ENCODE results near the gene ENOX1. TPM values are rescaled to one million over a fixed set of nuclear protein-coding genes. Genes with fewer than 3 reads are reported as not detected.

ENOX1 gene
- total and polyA plus RNA-seq, 2 of the 8 experiments (the other 6 are each of a cell fraction or from before 2014, with no cell fraction given): 0.23 to 0.37 TPM

- Histone ChIP-seq H3K9ac (replicated peaks in 1 of 4; ENCODE audit: extremely low read depth in 1 of 4, low read depth in 3 of 4, low read length in 3 of 4) (no peak overlapping the region), H2AFZ (ENCODE audit: low read length) (no peak overlapping the region), H3K4me1 (replicated peaks in 1 of 4; ENCODE audit: control insufficient read depth in 3 of 4, insufficient read depth in 4 of 4, low read length in 3 of 4) (peaks cover 0 to 8% (median 1%) of the 10 kb centered on the region in 4 experiments; a peak in 2 of 7 replicates), H3K79me2 (ENCODE audit: control insufficient read depth in 1 of 2, insufficient read depth in 2 of 2, low read length in 2 of 2) (no peaks in the 10 kb centered on the region), H3K23ac (ENCODE audit: insufficient read length) (no peak overlapping the region), H2BK12ac (ENCODE audit: low read depth, low read length) (no peak overlapping the region), H3K36me3 (ENCODE audit: control insufficient read depth in 2 of 4, insufficient read depth in 4 of 4, low read length in 3 of 4) (no peaks in the 10 kb centered on the region), H3K18ac (ENCODE audit: extremely low read depth, low read length) (no peak overlapping the region), H3K14ac (ENCODE audit: insufficient read length) (no peak overlapping the region), H3K56ac (replicated peaks; ENCODE audit: insufficient read length, low read depth, low read length) (no peak overlapping the region), H3K79me1 (ENCODE audit: low read depth, low read length) (no peaks in the 10 kb centered on the region), H2BK120ac (replicated peaks; ENCODE audit: low read depth, low read length) (no peak overlapping the region), H2BK20ac (ENCODE audit: low read length) (no peak overlapping the region), H3K4me3 (ENCODE audit: extremely low read depth in 1 of 4, insufficient read depth in 2 of 4, low read depth in 3 of 4, low read length in 4 of 4) (no peak overlapping the region), H3K4ac (replicated peaks; ENCODE audit: insufficient read length, low read depth, low read length) (no peak overlapping the region), H4K8ac (ENCODE audit: extremely low read depth, insufficient read depth, low read length) (no peak overlapping the region), H4K5ac (ENCODE audit: insufficient read length, low read depth, low read length) (no peak overlapping the region), H3K27ac (ENCODE audit: low read depth, low read length) (no peak overlapping the region), H3K4me2 (ENCODE audit: insufficient read depth in 1 of 2, low read depth in 2 of 2, low read length in 2 of 2) (no peak overlapping the region), H2AK5ac (ENCODE audit: low read depth, low read length) (no peak overlapping the region), H3K27me3 (replicated peaks in 1 of 4; ENCODE audit: control insufficient read depth in 3 of 4, extremely low read depth in 1 of 4, insufficient read depth in 3 of 4, low read length in 3 of 4) (no peaks in the 10 kb centered on the region), H2BK5ac (ENCODE audit: low read depth, low read length) (no peak overlapping the region), H2BK15ac (ENCODE audit: low read length) (no peak overlapping the region), H4K20me1 (replicated peaks in 1 of 2; ENCODE audit: control insufficient read depth in 1 of 2, insufficient read depth in 2 of 2, low read length in 2 of 2) (no peaks in the 10 kb centered on the region), H3K9me3 (ENCODE audit: insufficient read depth in 2 of 2, low read depth in 1 of 2, low read length in 1 of 2) (no peaks in the 10 kb centered on the region), H4K91ac (replicated peaks; ENCODE audit: insufficient read length, low read length) (no peak overlapping the region), H3K23me2 (ENCODE audit: low read depth, low read length) (no peaks in the 10 kb centered on the region)
- DNase-seq (ENCODE audit: low read depth in 1 of 2, low spot score in 2 of 2) (no peak), FAIRE-seq (no peak)
- WGBS, 2 experiments (ENCODE audit: extremely low coverage in 1 of 2, insufficient coverage in 1 of 2, insufficient read length in 1 of 2, insufficient replicate concordance in 2 of 2, low coverage in 1 of 2, low lambda C conversion rate in 2 of 2, missing lambda C conversion rate in 1 of 2): 76% methylated on average over 2 of the region's 2 CpGs; no CpG with 5 or more reads in 1 of the 2 experiments
- CTCF ChIA-PET (ENCODE audit: partially characterized antibody): no interaction called here
- POLR2A ChIA-PET (ENCODE audit: partially characterized antibody): interaction anchor here (1.4 kb wide), 1 partner anchor 9 kb away, joined by 3 read pairs; no protein-coding TSS in a partner anchor
- TF ChIP-seq KDM1A (IDR thresholded peaks at IDR 0.05; ENCODE audit: borderline replicate concordance, low read length) (no peak), NRF1 (IDR thresholded peaks at IDR 0.05; ENCODE audit: low read depth, low read length) (no peak), RBBP5 (IDR thresholded peaks at IDR 0.05; ENCODE audit: borderline replicate concordance, low read depth, low read length) (no peak), TCF12 (IDR thresholded peaks at IDR 0.05; ENCODE audit: low read depth, low read length) (no peak), BRCA1 (IDR thresholded peaks at IDR 0.05; ENCODE audit: low read depth, low read length) (no peak), SAP30 (IDR thresholded peaks at IDR 0.05; ENCODE audit: insufficient read depth, insufficient replicate concordance, low read length) (no peak), EP300 (IDR thresholded peaks at IDR 0.05; ENCODE audit: borderline replicate concordance in 1 of 2, low read depth in 2 of 2, low read length in 2 of 2) (no peak), EGR1 (IDR thresholded peaks at IDR 0.05; ENCODE audit: borderline replicate concordance, low read depth, low read length) (no peak), EZH2 (IDR thresholded peaks at IDR 0.05; ENCODE audit: low read depth, low read length, severe bottlenecking) (no peak), YY1 (IDR thresholded peaks at IDR 0.05; ENCODE audit: low read depth, low read length) (no peak), CTBP2 (IDR thresholded peaks at IDR 0.05; ENCODE audit: borderline replicate concordance, insufficient read depth, insufficient read length, low read length) (no peak), SIN3A (conservative IDR thresholded peaks at IDR 0.05 in 1 of 2, IDR thresholded peaks at IDR 0.05 in 1 of 2; ENCODE audit: low read depth in 1 of 2, low read length in 2 of 2) (no peak), KDM4A (IDR thresholded peaks at IDR 0.05; ENCODE audit: low read depth, low read length, severe bottlenecking) (no peak), HDAC6 (IDR thresholded peaks at IDR 0.05; ENCODE audit: low read depth, low read length) (no peak)
These were observed 22.4 kb downstream of the ENOX1 start for GRCh38 chr13:43764349-43764748.

Data from H1 (cell line).